SK-N-SH (cell line): ENCODE data around the gene GPR55. TPM values are rescaled to one million over a fixed set of nuclear protein-coding genes. Genes with fewer than 3 reads are reported as not detected.

ENCODE experiments used
- CTCF ChIA-PET: fragments of 300-600, 350-600 bp; formaldehyde crosslinking; extraction: SDS; loops from one replicate; lab custom pipeline; 2021; lab: Yijun Ruan, JAX
- POLR2A ChIA-PET: fragments of 350-600 bp; sonication (Branson Sonifier 250); formaldehyde crosslinking; extraction: SDS; loops from one replicate; lab custom pipeline; 2020; ENCODE audit warnings: antibody characterized with exemption, inconsistent platforms; lab: Yijun Ruan, JAX
- DNase-seq: peaks from one replicate; pipeline ENCODE4 v3.0.0; 2012
- H2AFZ ChIP-seq: fragments of 200-600 bp; sonication (generic); 2 replicates; pipeline ENCODE4 v1.8.1; 2016; ENCODE audit warnings: antibody characterized with exemption, mild to moderate bottlenecking, low read depth
- H3F3A ChIP-seq: fragments of 200-600 bp; sonication (generic); replicated peaks from 2 replicates; pipeline ENCODE3; 2016; ENCODE audit warnings: antibody characterized with exemption, mild to moderate bottlenecking; ENCODE audit not compliant: insufficient read depth
- H3K27ac ChIP-seq, 2 experiments: fragments of 200-500 bp in 1 of 2; fragments of 200-600 bp in 1 of 2; sonication (Bioruptor generic) in 1 of 2; sonication (generic), shearing (Covaris generic) in 1 of 2; 2 replicates each; pipeline versions ENCODE4 v1.5.1 to v1.6.1; 2014 to 2016; ENCODE audit warnings: low read depth in 2 of 2, inconsistent platforms in 1 of 2, low read length in 1 of 2, mild to moderate bottlenecking in 1 of 2, mixed read lengths in 1 of 2
- H3K27me3 ChIP-seq: fragments of 200-600 bp; sonication (generic), shearing (Covaris generic); 2 replicates; pipeline ENCODE4 v1.6.1; 2016; ENCODE audit warnings: mixed run types; ENCODE audit not compliant: insufficient read depth
- H3K36me3 ChIP-seq, 2 experiments: fragments of 200-500 bp in 1 of 2; fragments of 200-600 bp in 1 of 2; sonication (Bioruptor generic) in 1 of 2; sonication (generic) in 1 of 2; replicated peaks in 1 of 2; 2 replicates each; pipeline versions ENCODE3 to v1.5.1; 2014 to 2016; ENCODE audit warnings: low read length in 1 of 2, mild to moderate bottlenecking in 1 of 2; ENCODE audit not compliant: insufficient read depth in 2 of 2, control insufficient read depth in 1 of 2
- H3K4me1 ChIP-seq, 2 experiments: fragments of 200-500 bp in 1 of 2; fragments of 200-600 bp in 1 of 2; sonication (Bioruptor generic) in 1 of 2; sonication (generic), shearing (Covaris generic) in 1 of 2; 2 replicates each; pipeline versions ENCODE4 v1.5.1 to v1.6.1; 2014 to 2016; ENCODE audit warnings: low read depth in 1 of 2, low read length in 1 of 2, mixed run types in 1 of 2; ENCODE audit not compliant: insufficient read depth in 2 of 2, control insufficient read depth in 1 of 2
- H3K4me2 ChIP-seq: fragments of 200-600 bp; sonication (generic), shearing (Covaris generic); 2 replicates; pipeline ENCODE4 v1.6.1; 2017; ENCODE audit warnings: mixed run types
- H3K4me3 ChIP-seq, 2 experiments: fragments of 200-500 bp in 1 of 2; fragments of 200-600 bp in 1 of 2; sonication (Bioruptor generic) in 1 of 2; sonication (generic), shearing (Covaris generic) in 1 of 2; 2 replicates each; pipeline versions ENCODE4 v1.5.1 to v1.8.1; 2014 to 2016; ENCODE audit warnings: low read depth in 2 of 2, inconsistent platforms in 1 of 2, low read length in 1 of 2, mild to moderate bottlenecking in 1 of 2, mixed read lengths in 1 of 2, moderate library complexity in 1 of 2
- H3K79me2 ChIP-seq: fragments of 200-600 bp; sonication (generic); 2 replicates; pipeline ENCODE4 v1.8.1; 2017; ENCODE audit warnings: mild to moderate bottlenecking; ENCODE audit not compliant: insufficient read depth
- H3K9ac ChIP-seq: fragments of 200-600 bp; sonication (generic); 2 replicates; pipeline ENCODE4 v1.6.1; 2017; ENCODE audit warnings: mixed run types
- H3K9me2 ChIP-seq: fragments of 200-600 bp; sonication (generic); 2 replicates; pipeline ENCODE4 v1.6.1; 2017; ENCODE audit warnings: mixed run types
- H3K9me3 ChIP-seq: fragments of 200-600 bp; sonication (generic); 2 replicates; pipeline ENCODE4 v1.6.1; 2017; ENCODE audit warnings: mixed run types, mild to moderate bottlenecking, moderate library complexity
- H4K20me1 ChIP-seq: fragments of 200-600 bp; sonication (generic); 2 replicates; pipeline ENCODE4 v1.6.1; 2017; ENCODE audit warnings: mild to moderate bottlenecking, mixed run types; ENCODE audit not compliant: insufficient read depth
- ELF1 ChIP-seq: IDR thresholded peaks from 2 replicates; pipeline ENCODE4 v1.4.0; 2012
- EP300 ChIP-seq, 2 experiments: IDR thresholded peaks; 2 replicates each; pipeline versions ENCODE4 v1.4.0 to v1.6.1; 2012; ENCODE audit warnings: borderline replicate concordance in 1 of 2, low read depth in 1 of 2, low read length in 1 of 2
- EZH2phosphoT487 ChIP-seq: fragments of 200-600 bp; sonication (generic); IDR thresholded peaks from 2 replicates; pipeline ENCODE4 v1.6.1; 2017; ENCODE audit warnings: low read depth, mixed run types, mild to moderate bottlenecking, antibody characterized with exemption, moderate library complexity, borderline replicate concordance
- FOSL2 ChIP-seq: IDR thresholded peaks from 2 replicates; pipeline ENCODE4 v1.4.0; 2012; ENCODE audit warnings: low read depth, mild to moderate bottlenecking, moderate library complexity, borderline replicate concordance
- FOXJ3 ChIP-seq: sonication (generic); formaldehyde crosslinking; IDR thresholded peaks from 2 replicates; pipeline ENCODE4 v1.5.1; 2020; ENCODE audit warnings: mild to moderate bottlenecking, missing genetic modification reagents
- FOXM1 ChIP-seq: IDR thresholded peaks from 2 replicates; pipeline ENCODE4 v1.4.0; 2012; ENCODE audit warnings: low read depth, mild to moderate bottlenecking
- GABPA ChIP-seq: IDR thresholded peaks from 2 replicates; pipeline ENCODE4 v1.4.0; 2012; ENCODE audit warnings: low read depth, mild to moderate bottlenecking
- JUND ChIP-seq: IDR thresholded peaks from 2 replicates; pipeline ENCODE4 v1.4.0; 2012
- MEF2A ChIP-seq: IDR thresholded peaks from 2 replicates; pipeline ENCODE4 v1.4.0; 2012; ENCODE audit warnings: low read depth, borderline replicate concordance
- MXI1 ChIP-seq: IDR thresholded peaks from 2 replicates; pipeline ENCODE4 v1.6.1; 2012; ENCODE audit warnings: mild to moderate bottlenecking, low read depth, low read length, improper control_type of control experiment
- NFIC ChIP-seq: IDR thresholded peaks from 2 replicates; pipeline ENCODE4 v1.4.0; 2012; ENCODE audit warnings: borderline replicate concordance
- RAD21 ChIP-seq: IDR thresholded peaks from 2 replicates; pipeline ENCODE4 v1.6.1; 2012; ENCODE audit warnings: mild to moderate bottlenecking, low read length
- SMC3 ChIP-seq: IDR thresholded peaks from 2 replicates; pipeline ENCODE4 v1.6.1; 2012; ENCODE audit warnings: low read depth, low read length, improper control_type of control experiment
- YY1 ChIP-seq: IDR thresholded peaks from 2 replicates; pipeline ENCODE4 v1.4.0; 2012; ENCODE audit warnings: low read depth, mild to moderate bottlenecking
- WGBS: methylation state at CpG from one replicate; pipeline ENCODE4 v1.1.6; 2017; ENCODE audit warnings: low lambda C conversion rate; 5-methylcytosine and 5-hydroxymethylcytosine counted together
- polyA plus RNA-seq, 3 experiments: library from polyadenylated mRNA; depleted of rRNA; stranded (reverse); fragments of >200 nt; gene quantifications; 2 replicates each; pipeline ENCODE4 v1.2.3, GENCODE V29; 2012
- TF ChIP-seq, protein P1 (sequence below): IDR thresholded peaks from 2 replicates; pipeline ENCODE4 v1.6.1; 2012; ENCODE audit warnings: mild to moderate bottlenecking, low read depth, low read length, moderate library complexity
- TF ChIP-seq, protein P2 (sequence below): IDR thresholded peaks from 2 replicates; pipeline ENCODE4 v1.4.0; 2012; ENCODE audit warnings: low read depth, borderline replicate concordance
- TF ChIP-seq, protein P3 (sequence below): IDR thresholded peaks from 2 replicates; pipeline ENCODE4; 2012
- TF ChIP-seq, protein P4 (sequence below): IDR thresholded peaks from 2 replicates; pipeline ENCODE4 v1.4.0; 2012; ENCODE audit warnings: low read depth
- TF ChIP-seq, protein P5 (sequence below): fragments of 150-350 bp; IDR thresholded peaks from 2 replicates; pipeline ENCODE4 v1.6.1; 2016; ENCODE audit warnings: mild to moderate bottlenecking, low read depth, low read length

GPR55 gene
- polyA plus RNA-seq, 1 of the 3 experiments (the other 2 are of a cell fraction), result not detected

DNA sequence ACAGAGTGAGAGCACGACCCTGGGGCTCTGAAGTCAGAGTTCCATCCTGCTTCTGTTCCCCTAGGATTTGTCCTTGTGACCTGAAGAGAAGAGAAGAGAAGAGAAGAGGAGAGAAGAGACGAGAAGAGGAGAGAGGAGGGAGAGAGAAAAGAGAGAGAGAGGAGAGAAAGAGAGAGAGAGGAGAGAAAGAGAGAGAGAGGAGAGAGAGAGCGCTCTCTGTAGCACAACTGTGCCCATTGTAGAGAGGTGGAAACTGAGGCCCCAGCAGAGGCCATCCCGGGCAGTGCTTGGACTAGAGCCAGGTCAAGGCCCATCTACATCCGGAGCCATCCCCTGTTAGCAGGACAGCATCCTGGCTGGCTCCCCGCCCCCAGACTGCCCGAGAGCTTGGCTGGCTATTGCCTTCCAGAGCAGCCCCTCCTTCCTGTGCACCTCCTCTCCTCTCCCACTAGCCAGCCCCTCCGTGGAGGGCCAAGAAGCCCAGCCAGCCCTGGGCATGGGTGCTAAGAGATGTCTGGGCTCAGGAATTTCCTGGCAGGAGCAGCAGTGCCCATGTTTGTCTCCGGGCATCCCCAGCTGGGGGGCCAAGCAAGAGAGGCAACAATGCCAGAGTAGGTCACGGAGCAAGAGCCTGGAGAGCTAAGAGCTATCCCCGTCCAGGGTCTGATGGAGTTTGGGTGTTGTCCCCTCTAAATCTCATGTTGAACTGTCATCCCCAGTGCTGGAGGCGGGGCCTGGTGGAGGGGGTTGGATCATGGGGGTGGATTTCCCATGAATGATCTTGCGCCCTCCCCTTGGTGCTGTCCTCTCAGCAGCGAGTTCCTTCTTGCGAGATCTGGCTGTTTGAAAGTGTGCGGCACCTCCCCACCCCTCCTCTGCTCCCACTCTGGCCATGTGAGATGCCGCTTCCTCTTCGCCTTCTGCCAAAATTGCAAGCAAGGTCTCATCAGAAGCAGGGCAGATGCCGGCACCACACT is 18.2 kb upstream of the GPR55 start:
- Histone ChIP-seq H3K4me3 (no peak overlapping the region), H3F3A (no peaks in the 10 kb centered on the region)
- TF ChIP-seq FOSL2, result no peak
- TF ChIP-seq, protein P1, sequence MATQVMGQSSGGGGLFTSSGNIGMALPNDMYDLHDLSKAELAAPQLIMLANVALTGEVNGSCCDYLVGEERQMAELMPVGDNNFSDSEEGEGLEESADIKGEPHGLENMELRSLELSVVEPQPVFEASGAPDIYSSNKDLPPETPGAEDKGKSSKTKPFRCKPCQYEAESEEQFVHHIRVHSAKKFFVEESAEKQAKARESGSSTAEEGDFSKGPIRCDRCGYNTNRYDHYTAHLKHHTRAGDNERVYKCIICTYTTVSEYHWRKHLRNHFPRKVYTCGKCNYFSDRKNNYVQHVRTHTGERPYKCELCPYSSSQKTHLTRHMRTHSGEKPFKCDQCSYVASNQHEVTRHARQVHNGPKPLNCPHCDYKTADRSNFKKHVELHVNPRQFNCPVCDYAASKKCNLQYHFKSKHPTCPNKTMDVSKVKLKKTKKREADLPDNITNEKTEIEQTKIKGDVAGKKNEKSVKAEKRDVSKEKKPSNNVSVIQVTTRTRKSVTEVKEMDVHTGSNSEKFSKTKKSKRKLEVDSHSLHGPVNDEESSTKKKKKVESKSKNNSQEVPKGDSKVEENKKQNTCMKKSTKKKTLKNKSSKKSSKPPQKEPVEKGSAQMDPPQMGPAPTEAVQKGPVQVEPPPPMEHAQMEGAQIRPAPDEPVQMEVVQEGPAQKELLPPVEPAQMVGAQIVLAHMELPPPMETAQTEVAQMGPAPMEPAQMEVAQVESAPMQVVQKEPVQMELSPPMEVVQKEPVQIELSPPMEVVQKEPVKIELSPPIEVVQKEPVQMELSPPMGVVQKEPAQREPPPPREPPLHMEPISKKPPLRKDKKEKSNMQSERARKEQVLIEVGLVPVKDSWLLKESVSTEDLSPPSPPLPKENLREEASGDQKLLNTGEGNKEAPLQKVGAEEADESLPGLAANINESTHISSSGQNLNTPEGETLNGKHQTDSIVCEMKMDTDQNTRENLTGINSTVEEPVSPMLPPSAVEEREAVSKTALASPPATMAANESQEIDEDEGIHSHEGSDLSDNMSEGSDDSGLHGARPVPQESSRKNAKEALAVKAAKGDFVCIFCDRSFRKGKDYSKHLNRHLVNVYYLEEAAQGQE, result no peak
- TF ChIP-seq FOXM1, result no peak
- TF ChIP-seq GABPA, result no peak
- no peak for TF ChIP-seq EZH2phosphoT487
- TF ChIP-seq, protein P2, sequence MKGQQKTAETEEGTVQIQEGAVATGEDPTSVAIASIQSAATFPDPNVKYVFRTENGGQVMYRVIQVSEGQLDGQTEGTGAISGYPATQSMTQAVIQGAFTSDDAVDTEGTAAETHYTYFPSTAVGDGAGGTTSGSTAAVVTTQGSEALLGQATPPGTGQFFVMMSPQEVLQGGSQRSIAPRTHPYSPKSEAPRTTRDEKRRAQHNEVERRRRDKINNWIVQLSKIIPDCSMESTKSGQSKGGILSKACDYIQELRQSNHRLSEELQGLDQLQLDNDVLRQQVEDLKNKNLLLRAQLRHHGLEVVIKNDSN, result no peak
- TF ChIP-seq EP300 (IDR thresholded peaks at IDR 0.05; ENCODE audit: borderline replicate concordance in 1 of 2, low read depth in 1 of 2, low read length in 1 of 2), result no peak
- TF ChIP-seq SMC3, result no peak
- no peak for TF ChIP-seq MXI1
- no peak for TF ChIP-seq RAD21
- TF ChIP-seq, protein P3, sequence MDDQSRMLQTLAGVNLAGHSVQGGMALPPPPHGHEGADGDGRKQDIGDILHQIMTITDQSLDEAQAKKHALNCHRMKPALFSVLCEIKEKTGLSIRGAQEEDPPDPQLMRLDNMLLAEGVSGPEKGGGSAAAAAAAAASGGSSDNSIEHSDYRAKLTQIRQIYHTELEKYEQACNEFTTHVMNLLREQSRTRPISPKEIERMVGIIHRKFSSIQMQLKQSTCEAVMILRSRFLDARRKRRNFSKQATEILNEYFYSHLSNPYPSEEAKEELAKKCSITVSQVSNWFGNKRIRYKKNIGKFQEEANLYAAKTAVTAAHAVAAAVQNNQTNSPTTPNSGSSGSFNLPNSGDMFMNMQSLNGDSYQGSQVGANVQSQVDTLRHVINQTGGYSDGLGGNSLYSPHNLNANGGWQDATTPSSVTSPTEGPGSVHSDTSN, result no peak
- TF ChIP-seq NFIC, result no peak
- TF ChIP-seq ELF1, result no peak
- TF ChIP-seq YY1, result no peak
- TF ChIP-seq, protein P4, sequence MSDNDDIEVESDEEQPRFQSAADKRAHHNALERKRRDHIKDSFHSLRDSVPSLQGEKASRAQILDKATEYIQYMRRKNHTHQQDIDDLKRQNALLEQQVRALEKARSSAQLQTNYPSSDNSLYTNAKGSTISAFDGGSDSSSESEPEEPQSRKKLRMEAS, result no peak
- TF ChIP-seq, protein P5, sequence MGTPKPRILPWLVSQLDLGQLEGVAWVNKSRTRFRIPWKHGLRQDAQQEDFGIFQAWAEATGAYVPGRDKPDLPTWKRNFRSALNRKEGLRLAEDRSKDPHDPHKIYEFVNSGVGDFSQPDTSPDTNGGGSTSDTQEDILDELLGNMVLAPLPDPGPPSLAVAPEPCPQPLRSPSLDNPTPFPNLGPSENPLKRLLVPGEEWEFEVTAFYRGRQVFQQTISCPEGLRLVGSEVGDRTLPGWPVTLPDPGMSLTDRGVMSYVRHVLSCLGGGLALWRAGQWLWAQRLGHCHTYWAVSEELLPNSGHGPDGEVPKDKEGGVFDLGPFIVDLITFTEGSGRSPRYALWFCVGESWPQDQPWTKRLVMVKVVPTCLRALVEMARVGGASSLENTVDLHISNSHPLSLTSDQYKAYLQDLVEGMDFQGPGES, result no peak
- TF ChIP-seq FOXJ3, result no peak
- TF ChIP-seq JUND, result no peak
- TF ChIP-seq MEF2A, result no peak
- TF ChIP-seq, all 33 proteins: peak for 0
- DNase-seq, result no peak
- Histone ChIP-seq H2AFZ (no peak overlapping the region), H3K4me2 (no peak overlapping the region), H3K79me2 (no peaks in the 10 kb centered on the region), H3K36me3 (no peaks in the 10 kb centered on the region), H3K27me3 (no peaks in the 10 kb centered on the region; the same call in 1 of the 2 replicates), H3K4me1 (no peaks in the 10 kb centered on the region), H4K20me1 (no peaks in the 10 kb centered on the region), H3K27ac (no peak overlapping the region), H3K9me2 (no peaks in the 10 kb centered on the region), H3K9me3 (no peaks in the 10 kb centered on the region), H3K9ac (no peak overlapping the region)
- CTCF ChIA-PET, result interaction anchor here (1.1 to 1.3 kb wide), 2 partner anchors 30 to 44 kb away, joined by 3 to 4 read pairs; no protein-coding TSS in a partner anchor
- POLR2A ChIA-PET, result no interaction called here
- WGBS, result 65% methylated on average over 13 of the region's 19 CpGs
